ENCODE results near the gene DCLK1. TPM values are rescaled to one million over a fixed set of nuclear protein-coding genes. Genes with fewer than 3 reads are reported as not detected.

Gene DCLK1
- total and polyA plus RNA-seq, 10 of the 15 experiments (the other 5 are each of a cell fraction or from before 2014, with no cell fraction given) = not detected

GRCh38 chr13:36026531-36026930 lies 104.7 kb downstream of the DCLK1 start:
- no peak overlapping the region for H3K27ac ChIP-seq (ENCODE audit: control insufficient read depth, insufficient read depth)
- ChIA-PET CTCF (no interaction called here), RAD21 (ENCODE audit: unreplicated experiment) (no interaction called here), SMC1A (ENCODE audit: uncharacterized antibody, unreplicated experiment) (no interaction called here), POLR2A (no interaction called here)
- DNase-seq (ENCODE audit: low read depth, low spot score) = no peak
- H3K9ac ChIP-seq (ENCODE audit: control insufficient read depth, insufficient read depth, low read length) = no peak overlapping the region
- H3K4me3 ChIP-seq = no peak overlapping the region
- no peaks in the 10 kb centered on the region for H3K79me2 ChIP-seq (ENCODE audit: control insufficient read depth, insufficient read depth, low read length)
- no TSS peak for BruUV-seq (replicated peaks)
- H2AFZ ChIP-seq (ENCODE audit: control insufficient read depth, low read depth, low read length) = no peak overlapping the region
- H4K20me1 ChIP-seq (ENCODE audit: control insufficient read depth, insufficient read depth) = no peaks in the 10 kb centered on the region
- intact Hi-C loops (cut with micrococcal nuclease; ENCODE audit: unreplicated experiment) = no loop called here
- WGBS (ENCODE audit: insufficient coverage, insufficient replicate concordance, low lambda C conversion rate, missing lambda C conversion rate) = 16% methylated on average over 2 of the region's 2 CpGs
- H3K9me3 ChIP-seq (replicated peaks; ENCODE audit: control insufficient read depth, insufficient read depth, low read length) = no peaks in the 10 kb centered on the region
- FAIRE-seq = no peak
- no peaks in the 10 kb centered on the region for H3K36me3 ChIP-seq (ENCODE audit: control insufficient read depth in 2 of 2, insufficient read depth in 2 of 2, low read length in 1 of 2)
- no peak overlapping the region for H3K4me2 ChIP-seq (ENCODE audit: control insufficient read depth, insufficient read depth)
- TF ChIP-seq TCF12 (IDR thresholded peaks at IDR 0.05; ENCODE audit: low read depth, low read length) (no peak), EP300 (IDR thresholded peaks at IDR 0.05; ENCODE audit: borderline replicate concordance in 1 of 2, control insufficient read depth in 1 of 2, low read depth in 2 of 2, low read length in 2 of 2) (no peak), PBX3 (IDR thresholded peaks at IDR 0.05; ENCODE audit: insufficient replicate concordance, low read depth, low read length) (no peak), PAX5 (IDR thresholded peaks at IDR 0.05; ENCODE audit: borderline replicate concordance, low read depth, low read length) (no peak), YBX1 (IDR thresholded peaks at IDR 0.05) (no peak), FOS (IDR thresholded peaks at IDR 0.05; ENCODE audit: borderline replicate concordance, extremely low read depth, insufficient read length) (no peak), MEF2A (IDR thresholded peaks at IDR 0.05; ENCODE audit: insufficient read depth, low read depth, low read length) (no peak), ETV6 (conservative IDR thresholded peaks at IDR 0.05 in 1 of 2, IDR thresholded peaks at IDR 0.05 in 1 of 2; ENCODE audit: borderline replicate concordance in 1 of 2, low read depth in 1 of 2) (no peak), IKZF2 (IDR thresholded peaks at IDR 0.05) (no peak), CREM (IDR thresholded peaks at IDR 0.05; ENCODE audit: low read depth) (no peak), USF2 (IDR thresholded peaks at IDR 0.05; ENCODE audit: borderline replicate concordance, low read depth, low read length) (no peak), PRDM15 (CRISPR knock-in tag; IDR thresholded peaks at IDR 0.05) (no peak), RBBP5 (conservative IDR thresholded peaks at IDR 0.05) (no peak), EED (IDR thresholded peaks at IDR 0.05; ENCODE audit: low read depth) (no peak)
- no peaks in the 10 kb centered on the region for H3K4me1 ChIP-seq (ENCODE audit: control insufficient read depth, insufficient read depth, low read length)
- in situ Hi-C loops (cut with MboI) = no loop called here
- no peak for ATAC-seq
- H3K27me3 ChIP-seq (replicated peaks in 1 of 2; ENCODE audit: control insufficient read depth in 2 of 2, insufficient read depth in 2 of 2, low read length in 1 of 2) = no peaks in the 10 kb centered on the region
